GM19099 (cell line): ENCODE results near the gene TNFRSF4.

Experiments used
- POLR2A ChIP-seq: IDR thresholded peaks from 3 replicates; pipeline ENCODE4 v1.6.1; 2011; ENCODE audit warnings: low read depth; ENCODE audit not compliant: insufficient read length; ENCODE audit errors: extremely low read depth

TNFRSF4 gene

DNA sequence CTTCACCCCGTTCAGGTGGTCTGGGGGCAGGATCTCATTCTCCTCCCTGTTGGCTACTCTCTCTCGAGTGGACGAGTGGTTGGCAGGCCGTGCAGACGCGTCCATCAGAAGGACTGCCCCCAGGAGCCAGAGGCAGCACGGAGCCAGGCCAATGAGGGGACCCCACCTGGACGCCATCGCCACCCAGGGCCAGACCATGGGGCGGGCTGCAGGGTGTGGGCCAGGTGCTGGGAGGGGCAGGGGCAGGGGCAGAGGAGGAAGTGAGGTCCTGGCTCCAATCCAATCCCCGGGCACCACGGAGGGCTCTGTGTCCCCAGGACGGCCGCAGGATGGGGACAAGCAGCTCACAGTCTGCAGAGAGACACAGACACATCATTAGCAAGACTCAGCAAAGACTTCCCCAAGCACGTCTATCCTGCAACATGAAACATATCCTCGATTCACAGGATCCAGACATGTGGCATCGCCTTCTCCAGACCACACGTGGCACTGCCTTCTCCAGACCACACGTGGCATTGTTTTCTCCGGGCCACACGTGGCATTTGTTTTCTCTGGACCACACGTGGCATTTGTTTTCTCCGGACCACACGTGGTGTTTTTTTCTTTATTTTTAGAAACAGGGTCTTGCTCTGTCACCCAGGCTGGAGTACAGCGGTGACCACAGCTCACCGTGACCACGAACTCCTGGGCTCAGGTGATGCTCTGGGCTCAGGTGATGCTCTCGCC is 14.8 kb upstream of the TNFRSF4 start:
- no peak for TF ChIP-seq POLR2A

DNA sequence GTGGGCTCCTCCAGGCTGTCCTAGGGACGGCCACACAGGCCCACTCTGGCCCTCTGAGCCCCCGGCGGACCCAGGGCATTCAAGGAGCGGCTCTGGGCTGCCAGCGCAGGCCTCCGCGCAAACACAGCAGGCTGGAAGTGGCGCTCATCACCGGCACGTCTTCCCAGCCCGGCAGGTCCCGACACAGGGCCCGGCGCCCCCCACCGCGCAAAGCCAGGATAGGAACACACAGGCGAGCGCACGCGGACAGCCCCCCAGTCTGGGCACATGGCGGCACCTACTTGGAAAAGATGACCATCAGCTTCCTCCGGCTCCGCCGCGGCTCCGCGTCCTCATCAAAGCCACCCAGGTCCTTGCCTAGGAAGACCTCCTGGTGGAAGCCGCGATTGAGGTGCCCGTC is 14.2 kb upstream of the TNFRSF4 start:
- TF ChIP-seq POLR2A, result no peak

GRCh38 chr1:1227386-1227785 is 13.4 kb upstream of the TNFRSF4 start:
- no peak for TF ChIP-seq POLR2A

GRCh38 chr1:1226566-1227362 is 12.8 kb upstream of the TNFRSF4 start:
- TF ChIP-seq POLR2A, result no peak

GRCh38 chr1:1225913-1226312 is 12.0 kb upstream of the TNFRSF4 start:
- TF ChIP-seq POLR2A, result no peak

- no peak for TF ChIP-seq POLR2A
Observed at GRCh38 chr1:1225238-1225845, 11.4 kb upstream of the TNFRSF4 start.

GRCh38 chr1:1223891-1224290 is 9.9 kb upstream of the TNFRSF4 start:
- TF ChIP-seq POLR2A, result no peak

- no peak for TF ChIP-seq POLR2A
Observed at GRCh38 chr1:1223321-1223720, 9.4 kb upstream of the TNFRSF4 start.

GRCh38 chr1:1222575-1223225 is 8.7 kb upstream of the TNFRSF4 start:
- TF ChIP-seq POLR2A, result no peak

DNA sequence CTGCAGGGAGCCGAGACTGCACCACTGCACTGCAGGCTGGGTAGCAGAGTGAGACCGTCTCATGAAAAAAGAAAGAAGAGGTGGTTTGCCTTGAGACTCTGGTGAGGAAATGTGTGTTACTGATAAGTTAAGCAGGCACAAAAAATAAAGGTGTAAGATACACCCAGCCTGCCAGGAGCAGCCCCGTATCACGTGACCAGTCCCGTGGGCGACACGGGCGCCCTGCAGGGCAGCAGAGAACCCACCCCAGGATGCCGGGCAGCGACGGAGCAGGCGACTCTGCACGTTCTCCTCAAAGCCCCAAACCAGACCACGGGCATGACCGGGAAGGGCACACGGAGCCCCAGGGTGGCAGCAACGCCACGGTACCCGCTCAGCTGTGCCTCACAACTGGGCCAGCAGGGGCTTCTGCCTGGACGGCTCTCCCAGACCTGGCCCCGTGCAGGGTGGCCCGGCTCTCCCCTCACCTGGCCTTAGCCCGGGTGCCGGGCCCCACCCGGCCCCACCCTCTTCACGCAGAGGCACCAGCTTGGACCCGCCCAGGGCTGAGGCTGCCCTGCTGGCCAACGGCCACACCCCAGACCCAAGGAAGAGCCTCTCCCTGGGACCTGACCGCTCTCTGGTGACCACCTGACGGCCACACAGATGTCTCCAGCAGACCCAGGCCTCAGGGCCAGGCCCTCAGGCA is 8.1 kb upstream of the TNFRSF4 start:
- no peak for TF ChIP-seq POLR2A

GRCh38 chr1:1220197-1220596 is 6.2 kb upstream of the TNFRSF4 start:
- TF ChIP-seq POLR2A, result no peak

GRCh38 chr1:1219341-1219740 is 5.4 kb upstream of the TNFRSF4 start:
- TF ChIP-seq POLR2A, result no peak

GRCh38 chr1:1218524-1219200 is 4.7 kb upstream of the TNFRSF4 start:
- no peak for TF ChIP-seq POLR2A
